ENCODE data around the gene GCSAM.

GRCh38 chr3:112149136-112149535 lies 16.1 kb upstream of the GCSAM start:
- TF ChIP-seq CTCF (IDR thresholded peaks at IDR 0.05), result no peak
- no peak for TF ChIP-seq POLR2AphosphoS5 (IDR thresholded peaks at IDR 0.05)
- TF ChIP-seq EP300 (IDR thresholded peaks at IDR 0.05), result no peak
- no peak for TF ChIP-seq POLR2A (IDR thresholded peaks at IDR 0.05)

Measured in upper lobe of left lung (tissue), 4 donors.